Esophagus squamous epithelium (tissue), 4 donors: ENCODE measurements around the gene ADAM19.

Experiments
- CTCF ChIP-seq, 6 experiments: fragments of 450-650 bp in 4 of 6; fragments of 200-600 bp in 2 of 6; sonication (generic) in 2 of 6; IDR thresholded peaks; one replicate each; pipeline ENCODE4 v1.5.1; 2016 to 2019; ENCODE audit warnings: antibody characterized with exemption in 6 of 6, mild to moderate bottlenecking in 4 of 6, moderate library complexity in 4 of 6
- POLR2A ChIP-seq, 4 donors: fragments of 450-650 bp; IDR thresholded peaks; one replicate each; pipeline ENCODE4 v1.6.1; 2017; ENCODE audit warnings: antibody characterized with exemption in 4 of 4, mild to moderate bottlenecking in 4 of 4, moderate library complexity in 3 of 4

- TF ChIP-seq CTCF (IDR thresholded peaks at IDR 0.05): no peak
- no peak for TF ChIP-seq POLR2A (IDR thresholded peaks at IDR 0.05)
Measured at GRCh38 chr5:157434096-157434495, 141.5 kb downstream of the ADAM19 start.
